Measurements from ENCODE around the gene DMRTB1. TPM values are rescaled to one million over a fixed set of nuclear protein-coding genes. Genes with fewer than 3 reads are reported as not detected.
"Not testable (repeated sequence)": the region's sequence is repeated elsewhere in the genome, so short reads cannot be mapped to it uniquely, and the experiment has no call there.

Gene DMRTB1
- total RNA-seq, 2 donors from 2014 or later: not detected

DNA sequence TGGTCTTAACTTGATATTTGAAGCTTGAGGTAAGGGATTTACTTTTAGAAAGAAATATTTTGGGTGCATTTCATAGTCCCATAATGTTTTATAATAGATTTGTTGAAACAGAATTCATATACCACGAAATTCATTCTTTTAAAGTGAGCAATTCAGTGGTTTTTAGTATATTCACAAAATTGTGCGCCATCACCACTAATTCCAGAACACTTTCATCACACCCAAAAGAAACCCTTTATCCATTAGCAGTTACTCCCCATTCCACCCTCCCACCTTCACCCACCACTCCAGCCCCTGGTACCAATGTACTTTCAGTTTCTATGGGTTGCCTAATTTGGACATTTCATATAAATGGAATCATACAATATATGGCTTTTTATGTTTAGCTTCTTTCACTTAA, 38.9 kb upstream of the DMRTB1 start:
- H3K36me3 Mint-ChIP-seq (ENCODE audit: insufficient read depth in 2 of 2): peaks cover 0 to 2% of the 10 kb centered on the region in 2 donors
- peaks cover 0 to 3% of the 10 kb centered on the region in 2 donors for H3K9me3 Mint-ChIP-seq
- H3K4me3 Mint-ChIP-seq: no peak overlapping the region
- H3K27ac Mint-ChIP-seq: no peak overlapping the region
- ATAC-seq (replicated peaks in 1 of 2): no peak
- no peak for DNase-seq
- peaks cover 19% of the 10 kb centered on the region for H3K4me1 Mint-ChIP-seq (ENCODE audit: low read depth)
- peaks cover 10% of the 10 kb centered on the region for H3K27me3 Mint-ChIP-seq (ENCODE audit: low read depth)

DNA sequence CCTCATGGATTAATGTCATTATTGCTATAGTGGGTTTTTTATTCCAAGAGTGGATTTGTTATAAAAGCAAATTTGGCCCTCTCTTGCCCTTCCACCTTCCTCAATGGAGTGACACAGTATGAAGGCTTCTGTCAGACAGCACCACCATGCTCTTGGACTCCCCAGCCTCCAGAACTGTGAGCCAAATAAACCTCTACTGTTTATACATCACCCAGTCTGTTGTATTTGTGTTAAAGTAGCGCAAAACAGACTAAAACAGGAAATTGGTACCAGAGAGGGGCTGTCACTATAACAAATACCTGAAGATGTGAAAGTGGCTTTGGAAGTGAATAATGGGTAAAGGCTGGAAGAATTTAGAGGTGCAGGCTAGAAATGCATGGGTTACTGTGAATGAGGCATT, 38.0 kb upstream of the DMRTB1 start:
- Mint-ChIP-seq H3K27ac (no peak overlapping the region), H3K4me3 (no peak overlapping the region), H3K36me3 (ENCODE audit: insufficient read depth in 2 of 2) (peaks cover 0 to 2% of the 10 kb centered on the region in 2 donors), H3K4me1 (ENCODE audit: low read depth) (peaks cover 13% of the 10 kb centered on the region), H3K9me3 (peaks cover 0 to 3% of the 10 kb centered on the region in 2 donors), H3K27me3 (ENCODE audit: low read depth) (peaks cover 14% of the 10 kb centered on the region)
- DNase-seq: no peak
- no peak for ATAC-seq (replicated peaks in 1 of 2)

DNA sequence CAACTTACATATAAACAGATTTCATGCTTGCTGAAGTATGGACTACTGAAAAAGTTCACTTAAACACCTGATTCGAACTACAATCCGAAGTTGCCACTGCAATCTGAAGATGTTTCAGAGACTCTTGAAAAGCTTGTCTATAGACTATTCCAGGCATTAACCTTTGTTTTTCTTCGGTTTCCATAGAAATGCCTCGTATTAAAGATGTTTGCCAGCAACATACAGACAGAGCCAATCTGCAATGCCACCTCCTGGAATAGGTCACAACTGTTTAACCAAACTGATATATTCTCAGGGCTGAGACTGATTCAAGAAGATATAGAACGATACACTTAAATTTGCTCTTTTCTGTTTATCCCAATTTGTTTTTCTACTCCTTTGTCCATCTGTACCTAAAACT, 28.9 kb upstream of the DMRTB1 start:
- Mint-ChIP-seq H3K4me1 (ENCODE audit: low read depth) (peaks cover 6% of the 10 kb centered on the region), H3K27ac (no peak overlapping the region), H3K4me3 (no peak overlapping the region), H3K36me3 (ENCODE audit: insufficient read depth in 2 of 2) (no peaks in the 10 kb centered on the region), H3K27me3 (ENCODE audit: low read depth) (peaks cover 14% of the 10 kb centered on the region), H3K9me3 (no peaks in the 10 kb centered on the region)
- ATAC-seq (replicated peaks in 1 of 2): no peak
- no peak for DNase-seq

DNA sequence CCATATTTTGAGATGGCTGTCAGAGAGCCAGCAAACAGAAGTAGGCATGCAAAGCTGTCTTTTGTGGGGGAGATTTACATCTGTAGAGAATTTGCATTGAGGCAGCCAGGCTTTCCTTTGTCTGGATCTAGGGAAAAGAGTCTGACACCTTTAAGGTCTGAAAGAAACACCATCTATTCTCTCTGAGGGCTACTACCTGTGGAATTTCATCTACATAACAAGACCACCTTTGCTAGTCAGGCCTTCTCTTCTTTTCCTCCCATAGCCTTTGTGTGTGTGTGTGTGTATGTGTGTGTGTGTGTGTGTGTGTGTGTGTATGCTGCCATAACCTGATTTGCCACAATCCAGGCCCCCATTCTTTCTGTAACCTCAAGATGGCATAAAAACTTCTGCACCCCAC, 28.4 kb upstream of the DMRTB1 start:
- ATAC-seq (replicated peaks in 1 of 2): no peak
- H3K4me3 Mint-ChIP-seq: no peak overlapping the region
- no peaks in the 10 kb centered on the region for H3K9me3 Mint-ChIP-seq
- no peak for DNase-seq
- H3K36me3 Mint-ChIP-seq (ENCODE audit: insufficient read depth in 2 of 2): no peaks in the 10 kb centered on the region
- peaks cover 15% of the 10 kb centered on the region for H3K27me3 Mint-ChIP-seq (ENCODE audit: low read depth)
- H3K27ac Mint-ChIP-seq: no peak overlapping the region
- peaks cover 6% of the 10 kb centered on the region for H3K4me1 Mint-ChIP-seq (ENCODE audit: low read depth)

DNA sequence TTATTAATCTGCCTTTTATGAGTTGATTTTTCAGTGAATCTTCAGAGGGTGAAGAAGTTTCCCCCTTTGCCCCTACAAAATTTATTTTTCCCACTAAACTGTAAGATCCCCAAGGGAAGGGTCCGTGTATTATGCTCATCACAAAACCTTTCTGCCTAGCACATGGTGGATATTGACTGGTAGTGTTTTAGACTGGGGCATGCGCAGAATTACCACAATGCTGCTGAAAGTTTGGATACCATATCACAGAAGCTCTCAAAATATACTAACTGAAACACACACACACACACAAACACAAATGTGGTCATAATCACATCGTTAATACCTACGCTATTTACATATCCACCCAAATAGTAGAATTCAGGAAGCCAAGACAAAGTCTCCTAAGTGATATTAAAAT, 28.0 kb upstream of the DMRTB1 start:
- Mint-ChIP-seq H3K4me1 (ENCODE audit: low read depth) (peaks cover 6% of the 10 kb centered on the region), H3K36me3 (ENCODE audit: insufficient read depth in 2 of 2) (no peaks in the 10 kb centered on the region), H3K27ac (no peak overlapping the region), H3K4me3 (no peak overlapping the region), H3K27me3 (ENCODE audit: low read depth) (peaks cover 19% of the 10 kb centered on the region), H3K9me3 (no peaks in the 10 kb centered on the region)
- no peak for ATAC-seq (replicated peaks in 1 of 2)
- DNase-seq: no peak

DNA sequence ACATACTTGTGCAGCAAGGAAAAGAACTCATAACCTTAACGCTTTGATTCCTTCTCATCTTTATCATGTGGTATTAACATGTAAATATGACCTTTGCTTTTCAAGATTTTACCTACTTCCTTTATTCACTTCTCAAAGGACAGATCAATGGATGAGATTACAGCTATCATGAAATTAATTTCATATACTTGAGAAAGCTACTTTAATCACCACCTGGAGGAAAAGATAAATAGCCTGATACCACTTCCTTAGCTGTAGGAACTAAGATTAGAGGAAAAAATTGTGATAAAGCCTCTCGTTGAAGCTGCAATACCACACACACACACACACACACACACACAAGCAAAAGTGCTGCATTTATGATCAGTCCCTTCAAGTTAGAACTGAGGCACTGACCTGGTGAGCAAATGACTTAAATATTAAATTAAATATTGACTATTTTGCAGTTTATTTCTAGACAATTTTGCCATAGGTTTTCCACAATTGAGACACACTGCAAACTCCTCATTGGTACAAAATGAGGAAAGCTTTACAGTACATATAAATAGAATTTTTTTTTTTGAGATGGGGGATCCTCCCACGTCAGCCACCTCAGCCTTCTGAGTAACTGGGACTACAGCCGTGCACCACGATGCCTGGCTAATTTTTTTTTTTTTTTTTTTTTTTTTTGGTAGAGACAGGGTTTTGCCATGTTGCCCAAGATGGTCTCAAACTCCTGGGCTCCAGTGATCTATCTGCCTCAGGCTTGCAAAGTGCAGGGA, 27.2 kb upstream of the DMRTB1 start:
- H3K36me3 Mint-ChIP-seq (ENCODE audit: insufficient read depth in 2 of 2): no peaks in the 10 kb centered on the region
- ATAC-seq (replicated peaks in 1 of 2) (no peak), DNase-seq (no peak)
- H3K4me3 Mint-ChIP-seq: no peak overlapping the region
- peaks cover 24% of the 10 kb centered on the region for H3K27me3 Mint-ChIP-seq (ENCODE audit: low read depth)
- H3K27ac Mint-ChIP-seq: no peak overlapping the region
- H3K4me1 Mint-ChIP-seq (ENCODE audit: low read depth): peaks cover 6% of the 10 kb centered on the region
- no peaks in the 10 kb centered on the region for H3K9me3 Mint-ChIP-seq

DNA sequence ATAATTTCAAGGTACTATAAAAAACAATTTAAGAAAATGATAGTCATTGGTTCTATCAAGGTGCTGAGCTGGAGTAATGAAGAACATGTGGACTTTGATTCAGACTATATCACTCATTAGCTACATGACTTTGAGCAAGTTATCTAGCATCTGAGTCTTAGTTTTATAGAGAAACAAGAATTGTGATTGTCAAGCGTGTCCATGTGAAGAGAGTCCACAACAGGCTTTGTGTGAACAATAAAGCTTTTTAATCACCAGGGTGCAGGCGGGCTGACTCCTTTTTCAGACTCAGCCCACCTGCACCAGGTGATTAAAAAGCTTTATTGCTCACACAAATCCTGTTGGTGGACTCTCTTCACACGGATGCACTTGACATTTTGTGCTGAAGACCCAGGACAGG, 26.6 kb upstream of the DMRTB1 start:
- no peak for DNase-seq
- Mint-ChIP-seq H3K27ac (no peak overlapping the region), H3K27me3 (ENCODE audit: low read depth) (peaks cover 24% of the 10 kb centered on the region), H3K4me3 (no peak overlapping the region), H3K36me3 (ENCODE audit: insufficient read depth in 2 of 2) (no peaks in the 10 kb centered on the region), H3K4me1 (ENCODE audit: low read depth) (peaks cover 6% of the 10 kb centered on the region), H3K9me3 (no peaks in the 10 kb centered on the region)
- no peak for ATAC-seq (replicated peaks in 1 of 2)

DNA sequence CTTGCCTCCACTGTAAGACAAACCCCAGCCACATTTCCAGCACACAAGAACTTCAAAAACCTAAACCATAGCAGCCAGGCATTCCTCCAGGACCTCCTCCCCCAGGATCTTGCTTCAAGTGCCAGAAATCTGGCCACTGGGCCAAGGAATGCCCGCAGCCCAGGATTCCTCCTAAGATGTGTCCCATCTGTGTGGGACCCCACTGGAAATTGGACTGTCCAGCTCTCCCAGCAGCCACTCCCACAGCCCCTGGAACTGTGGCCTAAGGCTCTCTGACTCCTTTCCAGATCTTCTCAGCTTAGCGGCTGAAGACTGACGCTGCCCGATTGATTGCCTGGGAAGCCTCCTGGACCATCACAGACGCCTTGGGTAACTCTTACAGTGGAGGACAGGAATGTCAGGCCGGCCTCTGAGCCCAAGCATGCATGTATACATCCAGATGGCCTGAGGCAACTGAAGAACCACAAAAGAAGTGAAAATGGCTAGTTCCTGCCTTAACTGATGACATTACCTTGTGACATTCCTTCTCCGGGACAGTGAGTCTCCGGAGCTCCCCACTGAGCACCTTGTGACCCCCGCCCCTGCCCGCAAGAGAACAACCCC, 24.7 kb upstream of the DMRTB1 start:
- H3K9me3 Mint-ChIP-seq; H3K27ac Mint-ChIP-seq; H3K4me3 Mint-ChIP-seq; DNase-seq; H3K36me3 Mint-ChIP-seq (ENCODE audit: insufficient read depth in 2 of 2); H3K4me1 Mint-ChIP-seq (ENCODE audit: low read depth); ATAC-seq (replicated peaks in 1 of 2): not testable (repeated sequence)
- peaks cover 24% of the 10 kb centered on the region for H3K27me3 Mint-ChIP-seq (ENCODE audit: low read depth)

DNA sequence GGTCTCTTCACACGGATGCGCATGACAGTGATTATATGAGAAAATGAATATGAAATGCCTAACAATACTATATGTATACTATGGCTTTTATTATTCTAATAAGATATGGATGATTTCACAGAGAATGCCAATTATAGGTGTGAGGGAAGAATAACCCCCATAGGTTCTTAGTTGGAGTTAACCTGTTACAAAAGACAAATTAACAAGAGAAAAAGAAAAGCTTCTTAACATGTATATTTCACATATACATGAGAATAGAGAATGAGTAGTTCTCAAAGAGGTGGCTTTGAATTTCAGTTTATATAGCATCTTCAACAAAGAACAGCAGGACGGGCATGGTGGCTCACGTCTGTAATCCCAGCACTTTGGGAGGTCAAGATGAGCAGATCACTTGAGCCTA, 24.0 kb upstream of the DMRTB1 start:
- Mint-ChIP-seq H3K4me3 (no peak overlapping the region), H3K4me1 (ENCODE audit: low read depth) (peaks cover 6% of the 10 kb centered on the region), H3K27me3 (ENCODE audit: low read depth) (peaks cover 24% of the 10 kb centered on the region), H3K9me3 (no peaks in the 10 kb centered on the region), H3K36me3 (ENCODE audit: insufficient read depth in 2 of 2) (no peaks in the 10 kb centered on the region), H3K27ac (no peak overlapping the region)
- DNase-seq (no peak), ATAC-seq (replicated peaks in 1 of 2) (no peak)

DNA sequence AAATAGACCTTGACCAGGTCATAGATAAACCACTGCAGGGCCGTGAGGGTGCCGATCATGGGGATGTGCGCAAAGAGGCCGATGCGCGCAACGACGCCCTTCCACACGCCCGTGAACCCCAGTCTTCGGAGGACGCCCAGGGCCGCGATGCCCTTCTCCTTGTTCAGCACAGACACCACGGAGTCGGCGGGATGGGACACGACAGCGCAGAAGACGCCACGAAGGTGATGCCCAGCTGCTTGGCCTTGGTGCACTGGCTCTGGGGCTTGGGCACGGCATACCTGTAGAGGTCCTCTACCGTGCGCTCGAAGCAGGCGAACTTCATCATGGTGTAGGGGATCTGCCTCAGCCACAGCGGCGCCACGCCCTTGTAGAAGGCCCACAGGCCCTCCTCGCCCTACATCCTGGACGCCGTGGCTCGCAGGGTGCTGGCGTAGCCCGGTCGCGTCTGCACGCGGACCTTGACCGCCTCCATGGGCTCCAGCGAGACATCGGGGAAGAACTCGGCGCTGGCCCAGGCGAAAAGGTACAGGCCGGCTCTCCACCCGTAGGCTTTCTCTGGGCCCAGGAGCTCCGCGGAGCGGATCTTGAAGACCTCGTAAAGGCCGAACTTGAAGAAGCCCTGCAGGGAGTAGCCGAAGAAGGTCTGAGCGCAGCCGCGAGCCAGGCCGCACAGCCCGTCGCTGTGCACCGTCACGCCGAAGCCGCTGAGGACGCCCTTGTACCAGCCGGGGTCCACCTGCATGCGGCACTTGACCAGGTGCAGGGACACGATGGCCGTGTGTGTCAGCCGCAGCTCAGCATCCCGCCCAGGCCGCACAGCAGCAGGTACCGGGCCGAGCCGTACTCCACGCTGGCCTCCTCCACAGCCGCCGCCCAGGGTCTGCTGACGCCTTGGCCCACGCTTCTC, 20.5 kb upstream of the DMRTB1 start:
- DNase-seq (no peak), ATAC-seq (replicated peaks in 1 of 2) (no peak)
- Mint-ChIP-seq H3K36me3 (ENCODE audit: insufficient read depth in 2 of 2) (no peaks in the 10 kb centered on the region), H3K27ac (no peak overlapping the region), H3K9me3 (no peaks in the 10 kb centered on the region), H3K4me3 (no peak overlapping the region), H3K27me3 (ENCODE audit: low read depth) (peaks cover 24% of the 10 kb centered on the region), H3K4me1 (ENCODE audit: low read depth) (no peaks in the 10 kb centered on the region)

DNA sequence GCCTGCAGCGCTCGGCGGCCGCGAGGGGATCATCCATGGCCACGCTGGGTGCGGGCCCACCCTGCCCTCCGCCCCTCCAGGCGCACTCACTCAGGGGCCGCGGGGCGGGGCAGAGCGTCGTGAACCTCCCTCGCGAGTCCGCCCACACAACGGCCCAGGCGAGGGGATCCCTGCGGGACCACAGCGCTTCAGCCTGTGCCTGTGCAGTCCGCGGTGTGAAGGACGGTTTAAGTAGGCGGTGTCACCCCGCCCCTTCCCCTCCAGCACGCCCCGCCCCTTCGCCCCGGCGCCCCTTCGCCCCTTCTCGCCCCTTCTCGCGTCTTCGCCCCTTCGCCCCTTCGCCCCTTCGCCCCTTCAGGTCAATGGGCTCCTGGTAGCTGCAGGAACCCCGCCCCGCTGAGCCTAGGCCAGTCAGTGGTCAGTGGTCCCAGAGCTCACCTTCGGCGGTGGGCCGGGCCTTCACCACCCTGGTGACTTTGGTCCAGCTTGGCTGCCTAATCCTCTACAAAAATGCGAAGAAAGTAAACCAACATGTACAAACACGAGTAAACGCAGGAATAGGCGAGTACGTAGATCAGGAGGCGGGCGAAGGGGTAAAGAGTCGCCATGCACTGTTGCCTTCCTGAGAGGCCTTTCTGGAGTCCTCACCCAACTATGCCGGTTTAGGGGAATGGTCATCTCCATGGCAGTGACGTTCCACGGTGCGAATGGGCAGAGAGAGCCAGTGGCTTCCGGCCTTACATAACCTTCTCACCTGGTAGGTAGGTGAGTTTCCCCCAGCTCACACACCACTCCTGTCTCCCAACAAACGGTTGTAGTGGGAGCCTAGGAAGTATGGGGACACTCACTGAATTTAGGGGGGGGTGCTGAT, 19.6 kb upstream of the DMRTB1 start:
- no peak overlapping the region for H3K4me3 Mint-ChIP-seq
- no peaks in the 10 kb centered on the region for H3K9me3 Mint-ChIP-seq
- DNase-seq: no peak
- no peaks in the 10 kb centered on the region for H3K4me1 Mint-ChIP-seq (ENCODE audit: low read depth)
- no peak for ATAC-seq (replicated peaks in 1 of 2)
- H3K27me3 Mint-ChIP-seq (ENCODE audit: low read depth): peaks cover 21% of the 10 kb centered on the region
- no peaks in the 10 kb centered on the region for H3K36me3 Mint-ChIP-seq (ENCODE audit: insufficient read depth in 2 of 2)
- H3K27ac Mint-ChIP-seq: no peak overlapping the region

DNA sequence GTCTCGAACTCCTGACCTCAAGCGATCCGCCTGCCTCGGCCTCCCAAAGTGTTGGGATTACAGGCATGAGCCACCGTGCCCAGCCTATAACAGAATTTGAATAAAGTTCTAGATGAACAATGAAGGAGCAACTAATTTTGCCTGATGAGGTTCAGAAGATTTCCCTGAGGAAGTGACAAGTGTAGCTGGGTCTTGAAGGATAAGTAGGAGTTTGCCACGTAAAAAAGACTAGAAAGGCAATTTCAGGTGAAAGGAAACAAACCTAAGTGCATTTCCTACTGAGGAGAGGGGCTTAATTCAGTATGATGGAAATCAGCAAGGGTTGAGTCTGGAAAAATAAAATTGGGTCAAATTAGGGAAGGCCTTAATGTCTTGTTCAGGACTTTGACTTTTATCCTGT, 18.6 kb upstream of the DMRTB1 start:
- ATAC-seq (replicated peaks in 1 of 2) (no peak), DNase-seq (no peak)
- Mint-ChIP-seq H3K4me1 (ENCODE audit: low read depth) (no peaks in the 10 kb centered on the region), H3K27me3 (ENCODE audit: low read depth) (peaks cover 11% of the 10 kb centered on the region), H3K4me3 (no peak overlapping the region), H3K36me3 (ENCODE audit: insufficient read depth in 2 of 2) (no peaks in the 10 kb centered on the region), H3K27ac (no peak overlapping the region), H3K9me3 (no peaks in the 10 kb centered on the region)

All from activated T-cell treated with anti-CD3 and anti-CD28 coated beads, Interleukin-2, amount 50 U/mL, for 72 hours (primary cell).